SK-N-MC (cell line): ENCODE results near the gene ZBTB7B.
A peak's percentile ranks its signal among the peaks of the same experiment; 100 is the strongest.

Experiments used
- DNase-seq: peaks from one replicate; pipeline ENCODE4 v3.0.0-alpha.2; 2011; ENCODE audit warnings: low read depth, low spot score
- H3K27ac ChIP-seq: fragments of 200-600 bp; sonication (generic); 2 replicates; pipeline ENCODE4 v1.5.1; 2016; ENCODE audit warnings: mixed run types
- H3K36me3 ChIP-seq: fragments of 200-600 bp; sonication (generic); 2 replicates; pipeline ENCODE4 v1.6.1; 2017; ENCODE audit warnings: antibody characterized with exemption, low read length, mixed read lengths; ENCODE audit not compliant: insufficient read depth
- H3K4me3 ChIP-seq: fragments of 200-600 bp; sonication (generic); 2 replicates; pipeline ENCODE4 v1.5.1; 2016
- H3K9ac ChIP-seq: fragments of 200-600 bp; sonication (generic); 2 replicates; pipeline ENCODE4 v1.8.0; 2017; ENCODE audit warnings: mixed run types, mixed read lengths; ENCODE audit not compliant: insufficient read length
- H3K9me3 ChIP-seq: fragments of 200-600 bp; sonication (generic); 2 replicates; pipeline ENCODE4 v1.6.1; 2017; ENCODE audit warnings: low read depth, mild to moderate bottlenecking, antibody characterized with exemption, low read length, moderate library complexity, mixed read lengths
- EZH2 ChIP-seq: fragments of 200-600 bp; sonication (generic); IDR thresholded peaks from one replicate; pipeline ENCODE4 v1.6.1; 2017; ENCODE audit warnings: antibody characterized with exemption
- FOXP2 ChIP-seq: optimal IDR thresholded peaks from 2 replicates; pipeline ENCODE3; 2011; ENCODE audit warnings: mild to moderate bottlenecking, moderate library complexity; ENCODE audit not compliant: insufficient read depth; ENCODE audit errors: extremely low read length, control extremely low read depth
- POLR2AphosphoS5 ChIP-seq: IDR thresholded peaks from 2 replicates; pipeline ENCODE4 v1.6.1; 2012; ENCODE audit warnings: mild to moderate bottlenecking, low read depth, low read length, borderline replicate concordance

The ZBTB7B gene

GRCh38 chr1:154958036-154958435 lies 44.6 kb upstream of the ZBTB7B start:
- no peak overlapping the region for H3K4me3 ChIP-seq
- peaks cover 17% of the 10 kb centered on the region for H3K36me3 ChIP-seq
- no peak for DNase-seq
- TF ChIP-seq FOXP2 = no peak
- no peak for TF ChIP-seq POLR2AphosphoS5
- TF ChIP-seq EZH2 = no peak
- no peak overlapping the region for H3K9ac ChIP-seq
- H3K9me3 ChIP-seq = no peaks in the 10 kb centered on the region
- H3K27ac ChIP-seq = no peak overlapping the region

- Histone ChIP-seq H3K27ac (no peak overlapping the region), H3K4me3 (no peak overlapping the region), H3K9me3 (no peaks in the 10 kb centered on the region), H3K9ac (no peak overlapping the region), H3K36me3 (peaks cover 25% of the 10 kb centered on the region)
- no peak for TF ChIP-seq EZH2
- TF ChIP-seq POLR2AphosphoS5 = no peak
- no peak for TF ChIP-seq FOXP2
- DNase-seq = no peak
Observed at GRCh38 chr1:154958681-154959425, 43.7 kb upstream of the ZBTB7B start.

- Histone ChIP-seq H3K4me3 (no peak overlapping the region), H3K9me3 (no peaks in the 10 kb centered on the region), H3K36me3 (peaks cover 30% of the 10 kb centered on the region), H3K9ac (no peak overlapping the region), H3K27ac (no peak overlapping the region)
- DNase-seq = no peak
- TF ChIP-seq POLR2AphosphoS5 (no peak), FOXP2 (no peak), EZH2 (no peak)
Observed at GRCh38 chr1:154959426-154959780, 43.2 kb upstream of the ZBTB7B start.

GRCh38 chr1:154960446-154961136 lies 42.0 kb upstream of the ZBTB7B start:
- H3K9me3 ChIP-seq = no peaks in the 10 kb centered on the region
- peaks cover 39% of the 10 kb centered on the region for H3K36me3 ChIP-seq
- H3K9ac ChIP-seq = peak overlapping the region; percentile 97
- peak overlapping the region; percentile 93 for H3K4me3 ChIP-seq
- H3K27ac ChIP-seq = peak overlapping the region; percentile 42; the same call in 1 of the 2 replicates
- no peak for DNase-seq
- TF ChIP-seq EZH2 (no peak), POLR2AphosphoS5 (no peak), FOXP2 (no peak)

- Histone ChIP-seq H3K27ac (peak within 1 kb of the TSS; percentile 95), H3K9me3 (no peaks in the 10 kb centered on the region), H3K36me3 (peaks cover 48% of the 10 kb centered on the region), H3K9ac (peak within 1 kb of the TSS; percentile 97), H3K4me3 (peak within 1 kb of the TSS; percentile 93)
- DNase-seq = no peak
- TF ChIP-seq POLR2AphosphoS5 (peak; percentile 92), EZH2 (no peak), FOXP2 (no peak)
Observed at GRCh38 chr1:154961207-154962155, 41.1 kb upstream of the ZBTB7B start, which contains the start of gene PYGO2. PYGO2 (minus strand) TSS chr1:154961782; CDS start chr1:154961576, 206 bp downstream.

GRCh38 chr1:154962156-154962749 lies 40.3 kb upstream of the ZBTB7B start:
- H3K36me3 ChIP-seq = peaks cover 56% of the 10 kb centered on the region

GRCh38 chr1:154962795-154963330 lies 39.7 kb upstream of the ZBTB7B start:
- no peak for TF ChIP-seq EZH2
- TF ChIP-seq FOXP2 = no peak
- H3K4me3 ChIP-seq = peak overlapping the region; percentile 93
- H3K27ac ChIP-seq = peak overlapping the region; percentile 95
- peaks cover 62% of the 10 kb centered on the region for H3K36me3 ChIP-seq
- H3K9ac ChIP-seq = peak overlapping the region; percentile 97
- DNase-seq = no peak
- no peaks in the 10 kb centered on the region for H3K9me3 ChIP-seq

More at GRCh38 chr1:154962156-154962749, 40.3 kb upstream of the ZBTB7B start:
- DNase-seq = no peak
- peak overlapping the region; percentile 93 for H3K4me3 ChIP-seq
- no peaks in the 10 kb centered on the region for H3K9me3 ChIP-seq
- H3K9ac ChIP-seq = peak overlapping the region; percentile 97
- TF ChIP-seq EZH2 (no peak), FOXP2 (no peak), POLR2AphosphoS5 (no peak; the same call in 1 of the 2 replicates)
- peak overlapping the region; percentile 95 for H3K27ac ChIP-seq
